ENCODE measurements around the gene GARIN5A.

GRCh38 chr19:50447750-50448149 is 28.9 kb downstream of the GARIN5A start:
- no peak for TF ChIP-seq EZH2 (IDR thresholded peaks at IDR 0.05; ENCODE audit: low read depth)
- no peak for TF ChIP-seq CTCF (conservative IDR thresholded peaks at IDR 0.05)

Data from PC-9 (cell line).